Neural cell (in vitro differentiated cells): ENCODE results near the gene TAGLN.

Source experiments
- CTCF ChIP-seq: fragments of 450-650 bp; IDR thresholded peaks from 2 replicates; pipeline ENCODE4 v1.5.1; 2014; ENCODE audit warnings: antibody characterized with exemption, mild to moderate bottlenecking, moderate library complexity; ENCODE audit not compliant: poor library complexity, severe bottlenecking
- EP300 ChIP-seq: fragments of 450-650 bp; conservative IDR thresholded peaks from 2 replicates; pipeline ENCODE4 v1.6.1; 2014; ENCODE audit warnings: antibody characterized with exemption, mild to moderate bottlenecking, moderate library complexity; ENCODE audit not compliant: poor library complexity, severe bottlenecking
- EZH2 ChIP-seq: fragments of 200-600, 300-800 bp; shearing (Covaris generic), sonication (generic); IDR thresholded peaks from 2 replicates; pipeline ENCODE4 v1.6.1; 2014; ENCODE audit warnings: antibody characterized with exemption, low read length, borderline replicate concordance, mild to moderate bottlenecking; ENCODE audit not compliant: insufficient read depth, poor library complexity, severe bottlenecking
- MXI1 ChIP-seq: fragments of 450-650 bp; conservative IDR thresholded peaks from 2 replicates; pipeline ENCODE4 v1.6.1; 2014; ENCODE audit warnings: antibody characterized with exemption, mild to moderate bottlenecking; ENCODE audit not compliant: poor library complexity, severe bottlenecking
- POLR2AphosphoS5 ChIP-seq: IDR thresholded peaks from 2 replicates; pipeline ENCODE4 v1.6.1; 2012
- RAD21 ChIP-seq: fragments of 450-650 bp; conservative IDR thresholded peaks from 2 replicates; pipeline ENCODE4 v1.6.1; 2014; ENCODE audit warnings: antibody characterized with exemption, mild to moderate bottlenecking, moderate library complexity
- REST ChIP-seq: IDR thresholded peaks from 2 replicates; pipeline ENCODE4 v1.6.1; 2012; ENCODE audit warnings: borderline replicate concordance
- TAF1 ChIP-seq: IDR thresholded peaks from 2 replicates; pipeline ENCODE4 v1.6.1; 2012; ENCODE audit warnings: low read depth

DNA sequence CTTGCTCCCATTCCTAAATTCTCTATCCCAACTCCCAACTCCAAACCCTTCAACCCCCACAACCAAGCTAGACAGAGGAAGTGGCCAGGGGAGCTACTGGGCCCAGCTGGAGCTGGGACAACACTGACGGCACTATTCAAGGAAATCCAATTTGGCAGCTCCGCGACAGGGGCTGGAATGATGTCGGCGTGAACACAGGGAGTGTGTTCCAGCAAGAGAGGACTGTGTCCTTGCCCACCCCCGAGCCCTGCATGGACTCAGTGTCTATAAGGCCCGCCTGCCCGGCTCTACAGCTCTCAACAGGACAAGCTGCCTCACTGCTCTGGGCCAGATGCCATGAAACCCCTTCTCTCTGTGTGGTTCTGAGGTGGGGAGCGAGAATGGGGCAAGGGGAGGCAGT, 21.4 kb downstream of the TAGLN start:
- TF ChIP-seq EP300 (no peak), CTCF (no peak), RAD21 (no peak), EZH2 (no peak), REST (no peak), POLR2AphosphoS5 (no peak), MXI1 (no peak), TAF1 (no peak)
